BLaER1 treated with 17β-estradiol and CSF1 and Interleukin-3, amounts not matched to agents 10 nM and 100 nM (cell line): ENCODE measurements around the gene NEB.
"Not testable (repeated sequence)": the region's sequence is repeated elsewhere in the genome, so short reads cannot be mapped to it uniquely, and the experiment has no call there.

Source experiments
- H3K27ac ChIP-seq, 11 experiments: shearing (Covaris generic); formaldehyde crosslinking; 2 replicates each; pipeline ENCODE4 v1.8.1; 2022
- H3K27me3 ChIP-seq, 11 experiments: shearing (Covaris generic); formaldehyde crosslinking; 2 replicates each; pipeline ENCODE4 v1.8.1; 2022
- H3K36me3 ChIP-seq, 11 experiments: shearing (Covaris generic); formaldehyde crosslinking; 2 replicates each; pipeline ENCODE4 v1.8.1; 2022
- H3K4me1 ChIP-seq, 10 experiments: shearing (Covaris generic); formaldehyde crosslinking; 2 replicates each; pipeline ENCODE4 v1.8.1; 2022
- H3K4me2 ChIP-seq, 11 experiments: shearing (Covaris generic); formaldehyde crosslinking; 2 replicates each; pipeline ENCODE4 v1.8.1; 2022
- H3K4me3 ChIP-seq, 10 experiments: shearing (Covaris generic); formaldehyde crosslinking; 2 replicates each; pipeline ENCODE4 v1.8.1; 2022
- H3K9ac ChIP-seq, 11 experiments: shearing (Covaris generic); formaldehyde crosslinking; 2 replicates each; pipeline ENCODE4 v1.8.1; 2022
- H3K9me3 ChIP-seq, 11 experiments: shearing (Covaris generic); formaldehyde crosslinking; replicated peaks in 1 of 11; 2 replicates each; pipeline ENCODE4 v1.8.1; 2022
- H4K20me1 ChIP-seq, 11 experiments: shearing (Covaris generic); formaldehyde crosslinking; 2 replicates each; pipeline ENCODE4 v1.8.1; 2022
- Cebpa-rat ChIP-seq, 11 experiments: shearing (Covaris generic); IDR thresholded peaks; 2 replicates each; pipeline ENCODE4 v1.8.1; 2022

The NEB gene

GRCh38 chr2:151562398-151562797, 171.9 kb downstream of the NEB start:
- H3K36me3 ChIP-seq, result no peaks in the 10 kb centered on the region
- H3K4me3 ChIP-seq, result no peak overlapping the region
- H3K9me3 ChIP-seq, result peaks cover 0 to 5% (median 0%) of the 10 kb centered on the region in 11 experiments; a peak in 2 of 22 replicates
- H3K27me3 ChIP-seq, result no peaks in the 10 kb centered on the region
- no peaks in the 10 kb centered on the region for H4K20me1 ChIP-seq
- TF ChIP-seq Cebpa-rat (IDR thresholded peaks at IDR 0.05), result no peak
- no peak overlapping the region for H3K9ac ChIP-seq
- H3K4me1 ChIP-seq, result peaks cover 0 to 14% (median 10%) of the 10 kb centered on the region in 10 experiments; a peak in 11 of 20 replicates
- no peak overlapping the region for H3K27ac ChIP-seq
- H3K4me2 ChIP-seq, result no peak overlapping the region

GRCh38 chr2:151560289-151560688, 174.0 kb downstream of the NEB start:
- no peaks in the 10 kb centered on the region for H3K36me3 ChIP-seq
- no peak for TF ChIP-seq Cebpa-rat (IDR thresholded peaks at IDR 0.05)
- no peak overlapping the region for H3K4me3 ChIP-seq
- H3K4me1 ChIP-seq, result peaks cover 0 to 15% (median 11%) of the 10 kb centered on the region in 10 experiments; a peak in 11 of 20 replicates
- peaks cover 0 to 5% (median 0%) of the 10 kb centered on the region in 11 experiments; a peak in 2 of 22 replicates for H3K9me3 ChIP-seq
- no peak overlapping the region for H3K9ac ChIP-seq
- no peak overlapping the region for H3K27ac ChIP-seq
- no peaks in the 10 kb centered on the region for H4K20me1 ChIP-seq
- H3K4me2 ChIP-seq, result no peak overlapping the region
- H3K27me3 ChIP-seq, result no peaks in the 10 kb centered on the region

- H3K36me3 ChIP-seq, H3K27ac ChIP-seq, H3K4me3 ChIP-seq, H3K4me2 ChIP-seq, H3K9me3 ChIP-seq, H3K27me3 ChIP-seq, H3K9ac ChIP-seq, H4K20me1 ChIP-seq: not testable (repeated sequence)
- peaks cover 0 to 15% (median 11%) of the 10 kb centered on the region in 10 experiments; a peak in 11 of 20 replicates for H3K4me1 ChIP-seq
Measured at GRCh38 chr2:151559431-151559830, 174.8 kb downstream of the NEB start.

- not testable (repeated sequence) for H3K27me3 ChIP-seq, H3K9ac ChIP-seq, H3K36me3 ChIP-seq, H3K4me3 ChIP-seq, H3K9me3 ChIP-seq, H4K20me1 ChIP-seq
- H3K4me2 ChIP-seq, result peak overlapping the region in 10 of 11 experiments; percentile 16 to 53 (median 38); a peak in 14 of 22 replicates
- H3K27ac ChIP-seq, result peak overlapping the region in 6 of 11 experiments; percentile 11 to 54 (median 38); a peak in 6 of 22 replicates
- H3K4me1 ChIP-seq, result peaks cover 0 to 15% (median 11%) of the 10 kb centered on the region in 10 experiments; a peak in 11 of 20 replicates
Measured at GRCh38 chr2:151557883-151558282, 176.4 kb downstream of the NEB start.

- no peaks in the 10 kb centered on the region for H4K20me1 ChIP-seq
- no peak overlapping the region for H3K4me3 ChIP-seq
- no peak overlapping the region for H3K27ac ChIP-seq
- TF ChIP-seq Cebpa-rat (IDR thresholded peaks at IDR 0.05), result no peak
- no peak overlapping the region for H3K4me2 ChIP-seq
- no peaks in the 10 kb centered on the region for H3K27me3 ChIP-seq
- peaks cover 0 to 5% (median 0%) of the 10 kb centered on the region in 11 experiments; a peak in 2 of 22 replicates for H3K9me3 ChIP-seq
- peaks cover 0 to 15% (median 11%) of the 10 kb centered on the region in 10 experiments; a peak in 11 of 20 replicates for H3K4me1 ChIP-seq
- no peaks in the 10 kb centered on the region for H3K36me3 ChIP-seq
- no peak overlapping the region for H3K9ac ChIP-seq
Measured at GRCh38 chr2:151556121-151556520, 178.2 kb downstream of the NEB start.

GRCh38 chr2:151552287-151552686, 182.0 kb downstream of the NEB start:
- Histone ChIP-seq H3K4me2 (no peak overlapping the region), H3K4me1 (peaks cover 0 to under 1% (median under 1%) of the 10 kb centered on the region in 10 experiments; a peak in 6 of 20 replicates), H3K36me3 (no peaks in the 10 kb centered on the region)

GRCh38 chr2:151551556-151551955, 182.7 kb downstream of the NEB start:
- no peak overlapping the region for H3K4me3 ChIP-seq
- no peak overlapping the region for H3K4me2 ChIP-seq
- TF ChIP-seq Cebpa-rat (IDR thresholded peaks at IDR 0.05), result no peak
- no peak overlapping the region for H3K27ac ChIP-seq
- H3K36me3 ChIP-seq, result no peaks in the 10 kb centered on the region
- no peaks in the 10 kb centered on the region for H4K20me1 ChIP-seq
- H3K4me1 ChIP-seq, result no peaks in the 10 kb centered on the region
- no peaks in the 10 kb centered on the region for H3K27me3 ChIP-seq
- no peak overlapping the region for H3K9ac ChIP-seq
- no peaks in the 10 kb centered on the region for H3K9me3 ChIP-seq

More at GRCh38 chr2:151552287-151552686, 182.0 kb downstream of the NEB start:
- H4K20me1 ChIP-seq, result no peaks in the 10 kb centered on the region
- H3K9ac ChIP-seq, result no peak overlapping the region
- TF ChIP-seq Cebpa-rat (IDR thresholded peaks at IDR 0.05), result no peak
- no peak overlapping the region for H3K4me3 ChIP-seq
- H3K9me3 ChIP-seq, result no peaks in the 10 kb centered on the region
- H3K27me3 ChIP-seq, result no peaks in the 10 kb centered on the region
- no peak overlapping the region for H3K27ac ChIP-seq

- no peak for TF ChIP-seq Cebpa-rat (IDR thresholded peaks at IDR 0.05)
- Histone ChIP-seq H3K27ac (no peak overlapping the region), H3K27me3 (no peaks in the 10 kb centered on the region), H3K9me3 (no peaks in the 10 kb centered on the region), H3K4me1 (no peaks in the 10 kb centered on the region), H3K4me3 (no peak overlapping the region), H3K4me2 (no peak overlapping the region), H3K36me3 (no peaks in the 10 kb centered on the region), H4K20me1 (no peaks in the 10 kb centered on the region), H3K9ac (no peak overlapping the region)
Measured at GRCh38 chr2:151549191-151549590, 185.1 kb downstream of the NEB start.

- Histone ChIP-seq H4K20me1 (no peaks in the 10 kb centered on the region), H3K9ac (no peak overlapping the region), H3K36me3 (no peaks in the 10 kb centered on the region), H3K4me1 (no peaks in the 10 kb centered on the region), H3K4me2 (no peak overlapping the region), H3K27me3 (no peaks in the 10 kb centered on the region), H3K27ac (no peak overlapping the region), H3K4me3 (no peak overlapping the region), H3K9me3 (no peaks in the 10 kb centered on the region)
- no peak for TF ChIP-seq Cebpa-rat (IDR thresholded peaks at IDR 0.05)
Measured at GRCh38 chr2:151544449-151544848, 189.8 kb downstream of the NEB start.

GRCh38 chr2:151543876-151544275, 190.4 kb downstream of the NEB start:
- H4K20me1 ChIP-seq, result no peaks in the 10 kb centered on the region
- TF ChIP-seq Cebpa-rat (IDR thresholded peaks at IDR 0.05), result no peak
- H3K4me3 ChIP-seq, result no peak overlapping the region
- H3K9me3 ChIP-seq, result no peaks in the 10 kb centered on the region
- no peak overlapping the region for H3K4me2 ChIP-seq
- peaks cover 0 to 1% (median 0%) of the 10 kb centered on the region in 10 experiments; a peak in 2 of 20 replicates for H3K4me1 ChIP-seq
- no peak overlapping the region for H3K27ac ChIP-seq
- H3K36me3 ChIP-seq, result no peaks in the 10 kb centered on the region
- no peaks in the 10 kb centered on the region for H3K27me3 ChIP-seq
- H3K9ac ChIP-seq, result no peak overlapping the region
